Mucosa of rectum (tissue), 2 donors: ENCODE data around the gene ORM2.
"Not testable (repeated sequence)": the region's sequence is repeated elsewhere in the genome, so short reads cannot be mapped to it uniquely, and the experiment has no call there.

Experiments used
- H3K27ac ChIP-seq, 2 donors: one replicate each; pipeline ENCODE4 v1.7.0; 2013; ENCODE audit warnings: inconsistent platforms in 2 of 2, low read depth in 2 of 2, low read length in 2 of 2
- H3K27me3 ChIP-seq, 2 donors: one replicate each; pipeline ENCODE4 v1.7.0; 2013; ENCODE audit warnings: low read length in 2 of 2; ENCODE audit not compliant: control insufficient read depth in 2 of 2, insufficient read depth in 2 of 2
- H3K36me3 ChIP-seq, 2 donors: one replicate each; pipeline ENCODE4 v1.7.0; 2013; ENCODE audit warnings: low read length in 2 of 2; ENCODE audit not compliant: control insufficient read depth in 2 of 2, insufficient read depth in 2 of 2
- H3K4me1 ChIP-seq, 2 donors: one replicate each; pipeline ENCODE4 v1.7.0; 2013; ENCODE audit warnings: low read length in 2 of 2, mild to moderate bottlenecking in 1 of 2; ENCODE audit not compliant: control insufficient read depth in 2 of 2, insufficient read depth in 2 of 2
- H3K4me3 ChIP-seq, 2 donors: one replicate each; pipeline ENCODE4 v1.7.0; 2013; ENCODE audit warnings: low read length in 2 of 2
- H3K9ac ChIP-seq, 2 donors: one replicate each; pipeline ENCODE4 v1.7.0; 2013; ENCODE audit warnings: low read length in 2 of 2, low read depth in 1 of 2, mild to moderate bottlenecking in 1 of 2
- H3K9me3 ChIP-seq, 2 donors: one replicate each; pipeline ENCODE4 v1.7.0; 2013; ENCODE audit warnings: low read length in 2 of 2; ENCODE audit not compliant: control insufficient read depth in 2 of 2
- donor health status: healthy.
- donor health status: Normal muscosa, but diverticular disease.

The ORM2 gene

DNA sequence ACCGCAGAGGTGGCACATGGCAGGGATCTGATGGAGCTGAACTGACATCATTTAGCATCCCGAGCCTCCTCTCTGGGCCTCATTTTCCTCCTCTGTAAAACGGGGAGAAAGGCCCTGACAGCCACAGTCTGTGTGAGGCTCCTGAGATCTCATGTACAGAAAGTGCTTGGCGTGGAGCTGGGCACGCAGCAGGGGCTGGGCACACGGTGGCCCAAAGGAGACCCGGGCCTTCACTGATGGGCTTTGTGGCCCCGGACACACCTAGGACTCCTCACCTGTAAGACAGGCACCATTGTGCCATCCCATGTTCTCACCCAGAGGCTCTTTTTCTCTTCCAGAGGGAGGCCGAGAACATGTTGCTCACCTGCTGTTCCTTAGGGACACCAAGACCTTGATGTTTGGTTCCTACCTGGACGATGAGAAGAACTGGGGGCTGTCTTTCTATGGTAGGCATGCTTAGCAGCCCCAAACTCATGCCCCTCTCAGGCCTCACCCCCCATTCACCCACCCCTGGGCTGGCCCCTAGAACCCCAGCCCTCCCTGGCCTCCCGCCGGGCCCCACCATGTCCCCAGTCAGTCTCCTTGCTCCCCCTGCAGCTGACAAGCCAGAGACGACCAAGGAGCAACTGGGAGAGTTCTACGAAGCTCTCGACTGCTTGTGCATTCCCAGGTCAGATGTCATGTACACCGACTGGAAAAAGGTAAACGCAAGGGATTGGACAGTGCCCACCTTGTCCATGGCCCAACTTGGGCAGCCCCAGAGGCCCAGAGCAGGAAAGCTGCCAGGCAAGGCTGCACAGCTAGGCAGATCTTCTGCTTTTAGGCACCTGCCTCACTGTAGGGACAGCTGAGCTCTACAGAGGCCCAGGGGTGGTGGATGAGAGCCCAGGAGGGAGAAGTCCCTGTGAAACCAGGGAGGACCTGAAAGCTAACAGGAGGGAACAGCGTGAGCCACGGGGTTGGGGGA lies 1.8 kb downstream of the ORM2 start:
- not testable (repeated sequence) for H3K27ac ChIP-seq, H3K4me3 ChIP-seq, H3K9ac ChIP-seq, H3K27me3 ChIP-seq, H3K4me1 ChIP-seq, H3K9me3 ChIP-seq
- peaks cover 6 to 15% of the 10 kb centered on the region in 2 donors for H3K36me3 ChIP-seq

DNA sequence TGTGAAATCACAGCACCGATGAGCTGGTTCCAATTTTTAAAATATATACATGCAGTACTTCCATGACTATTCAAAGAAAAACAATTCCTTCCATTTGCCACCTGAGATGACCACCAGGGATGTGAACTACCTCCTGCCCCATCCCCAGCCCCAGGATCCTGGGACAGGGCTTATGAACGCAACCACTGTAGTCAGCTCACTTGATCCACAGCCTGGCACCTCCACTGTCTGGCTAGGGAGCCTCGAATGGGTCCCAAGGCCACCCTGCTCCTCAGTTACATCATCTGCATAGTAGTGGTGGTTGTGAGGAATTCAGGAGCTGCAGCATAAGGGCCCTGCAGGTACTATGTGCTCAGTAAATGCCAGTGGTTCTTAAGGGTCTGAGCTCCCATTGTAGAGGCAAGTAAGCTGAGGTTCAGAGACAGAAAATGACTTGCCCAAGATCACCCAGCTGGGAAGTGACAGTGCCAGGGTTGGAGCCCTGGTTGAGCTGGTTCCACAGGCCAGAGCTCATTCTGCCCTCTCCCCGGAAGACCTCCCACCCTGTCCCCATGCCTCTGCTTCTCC lies 2.9 kb downstream of the ORM2 start:
- H3K9me3 ChIP-seq, H3K9ac ChIP-seq, H3K4me1 ChIP-seq, H3K4me3 ChIP-seq, H3K27ac ChIP-seq, H3K27me3 ChIP-seq: not testable (repeated sequence)
- peaks cover 15 to 24% of the 10 kb centered on the region in 2 donors for H3K36me3 ChIP-seq

GRCh38 chr9:114333718-114334117 lies 4.0 kb downstream of the ORM2 start:
- H3K9ac ChIP-seq, H3K4me1 ChIP-seq, H3K9me3 ChIP-seq, H3K27me3 ChIP-seq, H3K27ac ChIP-seq, H3K4me3 ChIP-seq: not testable (repeated sequence)
- peaks cover 26 to 34% of the 10 kb centered on the region in 2 donors for H3K36me3 ChIP-seq

- Histone ChIP-seq H3K9ac (no peak overlapping the region), H3K4me1 (no peaks in the 10 kb centered on the region), H3K36me3 (peaks cover 31 to 40% of the 10 kb centered on the region in 2 donors), H3K4me3 (no peak overlapping the region), H3K27me3 (no peaks in the 10 kb centered on the region), H3K27ac (no peak overlapping the region), H3K9me3 (no peaks in the 10 kb centered on the region)
Measured at GRCh38 chr9:114334490-114334889, 4.8 kb downstream of the ORM2 start.

DNA sequence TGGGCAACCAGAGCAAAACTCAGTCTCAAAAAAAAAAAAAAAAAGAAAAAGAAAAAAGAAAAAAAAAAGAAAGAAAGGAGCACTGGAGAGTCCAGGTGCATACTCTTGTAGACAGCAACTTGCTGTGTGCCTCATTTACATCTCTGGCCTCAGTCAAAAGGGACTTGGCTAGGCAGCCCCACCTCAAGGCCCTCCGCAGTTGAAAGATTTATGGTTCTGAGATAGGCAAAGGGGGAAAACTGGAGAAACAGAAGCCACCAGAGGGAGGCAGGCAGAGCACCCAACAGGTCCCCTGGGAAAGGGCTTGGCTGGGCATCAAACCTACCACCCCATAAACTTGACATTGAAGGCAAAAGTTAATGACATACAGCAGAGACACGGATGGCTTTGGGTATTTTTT lies 6.1 kb downstream of the ORM2 start:
- H3K4me1 ChIP-seq = no peaks in the 10 kb centered on the region
- peaks cover 39 to 51% of the 10 kb centered on the region in 2 donors for H3K36me3 ChIP-seq
- H3K27ac ChIP-seq = no peak overlapping the region
- H3K9me3 ChIP-seq = no peaks in the 10 kb centered on the region
- no peaks in the 10 kb centered on the region for H3K27me3 ChIP-seq
- no peak overlapping the region for H3K9ac ChIP-seq
- H3K4me3 ChIP-seq = no peak overlapping the region

GRCh38 chr9:114336157-114336556 lies 6.5 kb downstream of the ORM2 start:
- no peak overlapping the region for H3K27ac ChIP-seq
- peaks cover 43 to 56% of the 10 kb centered on the region in 2 donors for H3K36me3 ChIP-seq
- H3K9ac ChIP-seq = no peak overlapping the region
- no peaks in the 10 kb centered on the region for H3K9me3 ChIP-seq
- H3K27me3 ChIP-seq = no peaks in the 10 kb centered on the region
- H3K4me3 ChIP-seq = no peak overlapping the region
- H3K4me1 ChIP-seq = no peaks in the 10 kb centered on the region

DNA sequence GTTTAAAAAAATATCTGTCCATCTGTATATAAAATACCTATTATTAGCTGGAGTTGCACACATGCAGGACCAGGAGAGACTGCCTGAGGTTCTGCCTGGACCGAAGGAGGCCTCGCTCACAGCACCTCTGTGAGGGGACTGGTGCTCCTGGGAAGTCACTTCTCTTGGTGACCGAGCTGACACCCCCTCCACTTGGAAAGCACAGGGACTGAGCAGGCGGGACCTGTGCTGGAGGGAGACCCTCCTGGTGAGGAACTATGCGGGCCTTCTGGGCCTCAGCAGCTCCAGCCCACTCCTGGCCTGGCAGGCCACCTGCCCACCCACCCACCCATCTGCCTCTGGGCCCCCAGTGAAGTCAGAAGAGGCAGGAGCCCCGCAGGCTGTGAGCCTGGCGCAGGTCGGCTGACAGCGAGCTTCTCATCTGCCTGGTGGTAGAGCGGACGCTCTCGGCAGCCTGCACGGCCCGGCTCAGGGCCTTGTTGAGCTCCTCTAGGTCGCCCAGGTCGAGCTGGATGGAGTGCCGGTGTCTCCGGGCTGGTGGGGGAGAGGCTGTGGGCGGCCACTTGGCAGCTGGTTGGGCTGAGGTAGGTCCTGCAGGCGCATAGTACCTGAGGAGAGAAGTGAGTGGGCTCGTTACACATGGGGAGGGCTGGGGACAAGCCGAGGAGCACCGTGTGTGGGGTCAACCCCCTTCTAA lies 7.2 kb downstream of the ORM2 start:
- H3K9me3 ChIP-seq = no peaks in the 10 kb centered on the region
- no peaks in the 10 kb centered on the region for H3K4me1 ChIP-seq
- H3K4me3 ChIP-seq = no peak overlapping the region
- H3K27me3 ChIP-seq = no peaks in the 10 kb centered on the region
- peaks cover 50 to 62% of the 10 kb centered on the region in 2 donors for H3K36me3 ChIP-seq
- H3K9ac ChIP-seq = no peak overlapping the region
- H3K27ac ChIP-seq = no peak overlapping the region

DNA sequence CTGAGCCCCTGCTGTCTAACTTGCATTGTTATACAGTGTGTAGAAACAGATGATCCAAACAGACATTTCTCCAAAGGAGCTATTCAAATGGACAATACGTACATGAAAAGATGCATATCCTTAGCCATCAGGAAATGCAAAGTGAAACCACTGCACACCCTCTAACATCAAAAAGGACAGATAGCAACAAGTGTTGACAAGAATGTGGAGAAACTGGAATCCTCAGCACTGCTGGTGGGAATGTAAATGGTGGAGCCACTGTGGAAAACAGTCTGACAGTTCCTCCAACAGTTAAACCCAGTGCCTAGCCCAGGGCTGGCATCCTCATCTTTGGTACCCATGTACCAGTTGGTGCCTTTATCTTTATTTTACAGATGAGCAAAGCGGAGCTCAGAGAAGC lies 8.5 kb downstream of the ORM2 start:
- H3K27me3 ChIP-seq = no peaks in the 10 kb centered on the region
- H3K9ac ChIP-seq = no peak overlapping the region
- no peak overlapping the region for H3K4me3 ChIP-seq
- no peak overlapping the region for H3K27ac ChIP-seq
- H3K9me3 ChIP-seq = no peaks in the 10 kb centered on the region
- H3K36me3 ChIP-seq = peaks cover 60 to 74% of the 10 kb centered on the region in 2 donors
- H3K4me1 ChIP-seq = no peaks in the 10 kb centered on the region

DNA sequence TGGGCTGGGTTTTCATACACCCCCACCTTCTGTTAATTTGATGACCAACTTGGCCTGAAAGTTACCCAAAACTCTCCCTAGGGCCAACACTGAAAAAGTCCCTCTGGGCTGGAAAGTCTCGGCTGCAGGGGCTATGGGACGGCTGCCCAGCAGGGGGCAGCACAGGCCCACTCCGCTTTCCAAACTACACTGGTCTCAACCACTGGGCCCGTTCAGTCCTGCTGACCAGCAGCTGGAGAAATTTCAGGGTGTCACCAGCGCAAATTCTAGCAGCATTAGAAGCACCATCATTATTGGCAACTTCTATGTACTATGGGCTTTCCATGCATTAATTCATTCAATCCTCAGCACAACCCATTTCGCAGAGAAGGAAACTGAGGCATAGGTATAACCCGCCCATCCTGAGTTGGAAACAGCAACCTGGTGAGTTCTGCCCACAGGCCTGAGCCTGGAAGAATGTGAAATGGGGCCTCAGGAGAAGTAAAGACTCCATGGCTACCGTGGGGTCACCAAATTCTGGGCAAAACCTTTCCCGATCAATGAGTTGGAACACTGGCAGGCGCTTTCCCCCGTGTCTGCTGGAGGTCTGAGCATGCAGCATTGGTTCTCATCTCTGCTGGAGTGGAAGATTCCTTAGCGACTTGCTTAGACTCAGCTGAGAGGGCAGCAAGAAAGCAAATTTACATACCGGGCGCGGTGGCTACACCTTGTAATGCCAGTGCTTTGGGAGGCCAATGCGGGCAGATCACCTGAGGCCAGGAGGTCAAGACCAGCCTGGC lies 9.7 kb downstream of the ORM2 start:
- Histone ChIP-seq H3K9me3 (no peaks in the 10 kb centered on the region), H3K36me3 (peaks cover 71 to 86% of the 10 kb centered on the region in 2 donors), H3K27ac (no peak overlapping the region), H3K4me1 (no peaks in the 10 kb centered on the region), H3K9ac (no peak overlapping the region), H3K4me3 (no peak overlapping the region), H3K27me3 (no peaks in the 10 kb centered on the region)
